ENCODE measurements around the gene VGLL3. TPM values are rescaled to one million over a fixed set of nuclear protein-coding genes. Genes with fewer than 3 reads are reported as not detected.

Gene VGLL3
- total and polyA plus RNA-seq, 8 donors = 2.2 to 11.9 (median 4.0) TPM

DNA sequence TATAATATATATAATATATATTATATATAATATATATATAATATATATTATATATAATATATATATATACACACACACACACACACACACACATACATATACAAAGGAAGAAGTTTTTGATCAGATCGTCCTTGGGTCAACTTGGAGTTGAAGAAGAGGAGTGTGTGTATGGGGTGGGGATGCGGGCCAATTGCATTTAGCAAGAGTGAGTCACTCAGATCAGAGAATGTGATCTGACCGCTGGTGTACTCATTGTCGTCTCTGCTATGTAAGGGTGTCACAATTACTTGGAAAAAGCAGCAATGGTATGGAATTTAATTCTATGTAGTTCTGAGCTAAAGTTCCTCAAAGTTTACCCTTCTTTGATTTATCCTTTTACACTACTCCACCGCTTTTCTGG, 4.6 kb upstream of the VGLL3 start:
- Histone ChIP-seq H3K9me3 (no peaks in the 10 kb centered on the region), H3K36me3 (no peaks in the 10 kb centered on the region), H3K27me3 (no peaks in the 10 kb centered on the region), H3K27ac (no peak overlapping the region), H3K4me1 (no peaks in the 10 kb centered on the region), H3K4me3 (no peak overlapping the region)
- ATAC-seq (no peak), FAIRE-seq (peak; percentile 99), DNase-seq (no peak)
- TF ChIP-seq, protein P1, sequence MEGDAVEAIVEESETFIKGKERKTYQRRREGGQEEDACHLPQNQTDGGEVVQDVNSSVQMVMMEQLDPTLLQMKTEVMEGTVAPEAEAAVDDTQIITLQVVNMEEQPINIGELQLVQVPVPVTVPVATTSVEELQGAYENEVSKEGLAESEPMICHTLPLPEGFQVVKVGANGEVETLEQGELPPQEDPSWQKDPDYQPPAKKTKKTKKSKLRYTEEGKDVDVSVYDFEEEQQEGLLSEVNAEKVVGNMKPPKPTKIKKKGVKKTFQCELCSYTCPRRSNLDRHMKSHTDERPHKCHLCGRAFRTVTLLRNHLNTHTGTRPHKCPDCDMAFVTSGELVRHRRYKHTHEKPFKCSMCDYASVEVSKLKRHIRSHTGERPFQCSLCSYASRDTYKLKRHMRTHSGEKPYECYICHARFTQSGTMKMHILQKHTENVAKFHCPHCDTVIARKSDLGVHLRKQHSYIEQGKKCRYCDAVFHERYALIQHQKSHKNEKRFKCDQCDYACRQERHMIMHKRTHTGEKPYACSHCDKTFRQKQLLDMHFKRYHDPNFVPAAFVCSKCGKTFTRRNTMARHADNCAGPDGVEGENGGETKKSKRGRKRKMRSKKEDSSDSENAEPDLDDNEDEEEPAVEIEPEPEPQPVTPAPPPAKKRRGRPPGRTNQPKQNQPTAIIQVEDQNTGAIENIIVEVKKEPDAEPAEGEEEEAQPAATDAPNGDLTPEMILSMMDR (IDR thresholded peaks at IDR 0.05) = no peak
- WGBS, 2 donors = 77 to 84% methylated on average over 5 of the region's 5 CpGs
- intact Hi-C loops (cut with DNase I) = no loop called here

DNA sequence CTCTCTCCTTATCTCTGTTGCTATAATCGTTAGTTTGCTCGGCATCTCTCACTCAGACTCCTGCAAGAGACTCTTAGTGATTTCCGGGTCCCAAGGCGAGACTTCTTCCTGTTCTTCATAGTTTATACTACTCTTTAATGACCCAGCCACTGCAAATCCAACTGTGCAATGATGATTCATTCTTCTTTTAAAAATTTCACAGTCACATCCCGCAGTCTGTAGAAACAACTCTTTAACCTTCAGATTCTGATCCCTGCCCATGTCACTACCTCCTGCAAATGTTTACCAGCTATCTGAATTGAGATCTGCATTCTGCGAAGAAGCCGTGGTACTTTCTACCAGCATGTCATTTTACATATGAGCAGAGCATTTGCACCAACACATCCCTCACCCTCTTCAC, 2.8 kb upstream of the VGLL3 start:
- Histone ChIP-seq H3K4me1 (no peaks in the 10 kb centered on the region), H3K27ac (peak overlapping the region in 1 of 4 donors; percentile 31), H3K4me3 (no peak overlapping the region), H3K27me3 (no peaks in the 10 kb centered on the region), H3K36me3 (no peaks in the 10 kb centered on the region), H3K9me3 (no peaks in the 10 kb centered on the region)
- DNase-seq = no peak
- ATAC-seq = no peak
- intact Hi-C loops (cut with DNase I) = no loop called here
- TF ChIP-seq, protein P1 (IDR thresholded peaks at IDR 0.05) = no peak
- 20 to 31% methylated on average over 7 of the region's 7 CpGs for WGBS, 2 donors
- FAIRE-seq = no peak

DNA sequence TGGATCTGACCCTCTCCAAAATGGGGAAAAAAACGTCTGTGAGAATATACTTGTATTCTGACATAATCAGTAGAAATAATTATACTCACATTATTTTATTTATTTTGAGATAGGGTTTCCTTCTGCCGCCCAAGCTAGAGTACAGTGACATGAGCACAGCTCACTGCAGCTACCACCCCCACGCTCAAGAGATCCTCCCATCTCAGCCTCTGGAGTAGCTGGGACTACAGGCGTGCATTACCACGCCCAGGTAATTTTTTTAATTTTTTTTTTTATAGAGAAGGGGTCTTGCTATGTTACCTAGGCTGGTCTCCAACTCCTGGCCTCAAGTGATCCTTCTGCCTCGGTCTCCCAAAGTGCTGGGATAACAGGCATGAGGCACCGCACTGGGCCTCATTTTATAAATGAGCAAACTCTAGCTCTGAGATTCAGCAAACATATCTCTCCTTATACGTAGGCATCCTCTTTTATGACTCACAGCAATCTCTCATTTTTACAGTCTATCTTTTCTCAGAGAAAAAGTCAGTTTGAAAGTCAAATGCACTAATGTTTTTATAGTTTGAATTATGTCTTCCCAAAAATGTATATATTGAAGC, 989 bp upstream of the VGLL3 start:
- Histone ChIP-seq H3K4me1 (no peaks in the 10 kb centered on the region), H3K36me3 (no peaks in the 10 kb centered on the region), H3K27me3 (no peaks in the 10 kb centered on the region), H3K27ac (peak overlapping the region in 3 of 4 donors; percentile 83 to 90 (median 85)), H3K9me3 (no peaks in the 10 kb centered on the region), H3K4me3 (peak overlapping the region in 2 of 4 donors; percentile 43 to 75)
- ATAC-seq = no peak
- intact Hi-C loops (cut with DNase I) = no loop called here
- TF ChIP-seq, protein P1 (IDR thresholded peaks at IDR 0.05) = no peak
- no peak for FAIRE-seq
- WGBS, 2 donors = 60 to 62% methylated on average over 8 of the region's 8 CpGs
- DNase-seq = no peak

DNA sequence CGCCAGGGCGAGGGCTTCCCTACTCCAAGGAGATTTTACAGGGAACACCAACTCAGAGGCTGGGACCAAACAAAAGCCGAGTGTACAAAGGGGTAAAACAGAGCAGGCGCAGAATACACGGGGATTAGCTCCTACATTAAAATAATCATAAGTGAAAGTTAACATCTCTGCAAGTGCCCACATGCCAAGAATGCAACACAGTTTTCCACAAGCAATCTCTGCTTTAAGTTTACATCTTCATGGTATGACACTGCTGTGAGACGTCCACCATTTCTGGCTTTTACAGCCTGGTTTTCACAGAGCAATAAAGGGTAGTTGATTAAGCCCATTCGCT, 500 bp upstream of the VGLL3 start:
- ATAC-seq (no peak), DNase-seq (no peak), FAIRE-seq (no peak)
- 4 to 6% methylated on average over 7 of the region's 7 CpGs for WGBS, 2 donors
- Histone ChIP-seq H3K36me3 (no peaks in the 10 kb centered on the region), H3K27ac (peak overlapping the region; percentile 71 to 90 (median 84)), H3K4me3 (peak overlapping the region; percentile 43 to 75 (median 64)), H3K4me1 (no peaks in the 10 kb centered on the region), H3K27me3 (no peaks in the 10 kb centered on the region), H3K9me3 (no peaks in the 10 kb centered on the region)
- TF ChIP-seq, protein P1 (IDR thresholded peaks at IDR 0.05) = no peak
- intact Hi-C loops (cut with DNase I) = no loop called here

DNA sequence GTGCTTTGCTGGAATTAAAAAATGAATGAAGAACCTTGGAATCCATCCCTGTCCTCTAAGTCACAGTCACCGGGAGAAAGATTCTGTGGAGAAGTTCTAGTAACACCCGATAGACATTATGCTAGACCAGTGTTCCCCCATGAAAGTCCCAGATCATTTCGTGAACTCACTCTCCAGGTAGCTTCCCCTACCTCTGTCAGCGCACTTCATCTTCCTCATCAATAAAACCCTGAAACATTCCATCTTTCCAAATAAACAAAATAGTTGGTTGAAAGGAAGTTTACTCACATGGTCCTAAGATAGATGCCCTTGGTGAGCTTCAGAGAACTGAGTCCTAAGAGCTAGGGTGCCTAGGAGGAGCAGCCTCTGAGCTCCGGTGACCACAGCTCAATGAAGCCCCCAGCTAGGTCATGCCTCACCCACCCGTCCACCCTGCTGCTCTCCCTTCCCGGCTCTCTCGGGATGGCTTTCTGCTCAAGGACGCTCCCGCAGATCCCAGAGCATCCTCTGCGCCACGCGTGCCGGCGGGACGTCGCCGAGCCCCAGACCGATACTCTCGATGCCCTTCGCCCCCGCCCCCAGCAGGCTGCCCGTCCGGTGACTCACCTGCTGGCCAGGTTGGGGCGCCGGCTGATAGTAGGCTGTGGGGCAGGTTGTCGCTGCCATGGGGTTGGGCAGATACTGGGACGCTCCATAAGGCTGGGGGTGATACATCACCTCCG, 776 bp downstream of the VGLL3 start:
- H3K36me3 ChIP-seq = no peaks in the 10 kb centered on the region
- FAIRE-seq (no peak), DNase-seq (peak; percentile 41 to 85 (median 70)), ATAC-seq (peak; percentile 60 to 70 (median 67))
- intact Hi-C loops (cut with DNase I) = no loop called here
- H3K4me1 ChIP-seq = no peaks in the 10 kb centered on the region
- H3K27ac ChIP-seq = peak overlapping the region in 3 of 4 donors; percentile 83 to 90 (median 85)
- peak overlapping the region; percentile 43 to 75 (median 64) for H3K4me3 ChIP-seq
- 2 to 4% methylated on average over 27 to 29 of the region's 29 CpGs for WGBS, 2 donors
- no peaks in the 10 kb centered on the region for H3K9me3 ChIP-seq
- TF ChIP-seq, protein P1 (IDR thresholded peaks at IDR 0.05) = no peak
- H3K27me3 ChIP-seq = no peaks in the 10 kb centered on the region
